OCI-LY3 (cell line): Measurements from ENCODE around the gene TBL3.
"Not testable (repeated sequence)": the region's sequence is repeated elsewhere in the genome, so short reads cannot be mapped to it uniquely, and the experiment has no call there.

ENCODE experiments used
- H2AFZ ChIP-seq: fragments of 200-600, 300-600 bp; shearing (Covaris generic); 2 replicates; pipeline ENCODE4 v1.6.0; 2014; ENCODE audit warnings: antibody characterized with exemption, low read depth, low read length
- H3K27ac ChIP-seq: fragments of 200-600, 300-600 bp; sonication (generic); 2 replicates; pipeline ENCODE4 v1.5.1; 2014; ENCODE audit warnings: mild to moderate bottlenecking, low read length, moderate library complexity, mixed read lengths
- H3K27me3 ChIP-seq: fragments of 200-600, 300-600 bp; sonication (generic); 2 replicates; pipeline ENCODE4 v1.6.1; 2014; ENCODE audit warnings: low read depth, low read length, mixed read lengths
- H3K36me3 ChIP-seq: fragments of 200-600, 300-600 bp; sonication (generic); replicated peaks from 2 replicates; pipeline ENCODE3; 2014; ENCODE audit warnings: low read depth, low read length, mixed read lengths
- H3K4me1 ChIP-seq: fragments of 300-600, 200-600 bp; sonication (generic); 2 replicates; pipeline ENCODE4 v1.6.1; 2014; ENCODE audit warnings: low read length, mixed read lengths
- H3K4me2 ChIP-seq: fragments of 200-600, 300-600 bp; sonication (generic); 2 replicates; pipeline ENCODE4 v1.6.1; 2014; ENCODE audit warnings: low read length, mixed read lengths
- H3K4me3 ChIP-seq: fragments of 300-600, 200-600 bp; sonication (generic); 2 replicates; pipeline ENCODE4 v1.5.1; 2014; ENCODE audit warnings: antibody characterized with exemption, mild to moderate bottlenecking, low read length, moderate library complexity
- H3K79me2 ChIP-seq: fragments of 300-600, 200-600 bp; shearing (Covaris generic); 2 replicates; pipeline ENCODE4 v1.6.1; 2014; ENCODE audit warnings: mild to moderate bottlenecking, low read length, mixed read lengths
- H3K9ac ChIP-seq: fragments of 300-600, 200-600 bp; shearing (Covaris generic); 2 replicates; pipeline ENCODE4 v1.6.0; 2014; ENCODE audit warnings: mild to moderate bottlenecking, low read length, moderate library complexity
- H3K9me3 ChIP-seq: fragments of 200-600, 300-600 bp; shearing (Covaris generic); 2 replicates; pipeline ENCODE4 v1.6.1; 2014; ENCODE audit warnings: low read length, mixed read lengths; ENCODE audit not compliant: insufficient read depth
- H4K20me1 ChIP-seq: fragments of 200-600, 300-600 bp; sonication (generic); 2 replicates; pipeline ENCODE4 v1.6.1; 2016; ENCODE audit warnings: low read length, mixed read lengths; ENCODE audit not compliant: insufficient read depth
- EZH2phosphoT487 ChIP-seq: fragments of 200-600 bp; shearing (Covaris generic); IDR thresholded peaks from 2 replicates; pipeline ENCODE4 v1.6.1; 2018; ENCODE audit warnings: antibody characterized with exemption, mixed run types, low read depth
- TF ChIP-seq, protein P1 (sequence below): fragments of 200-600, 300-600 bp; sonication (generic); IDR thresholded peaks from 2 replicates; pipeline ENCODE4 v1.5.1; 2014; ENCODE audit warnings: antibody characterized with exemption, low read length, low read depth

TBL3 gene

GRCh38 chr16:1950047-1950446 is 21.8 kb upstream of the TBL3 start:
- Histone ChIP-seq H3K4me3 (no peak overlapping the region), H3K27ac (no peak overlapping the region), H3K9ac (no peak overlapping the region), H3K36me3 (no peaks in the 10 kb centered on the region), H3K4me2 (no peak overlapping the region), H4K20me1 (no peaks in the 10 kb centered on the region), H3K79me2 (no peaks in the 10 kb centered on the region), H2AFZ (no peak overlapping the region), H3K27me3 (no peaks in the 10 kb centered on the region), H3K4me1 (no peaks in the 10 kb centered on the region), H3K9me3 (no peaks in the 10 kb centered on the region)
- no peak for TF ChIP-seq EZH2phosphoT487
- TF ChIP-seq, protein P1, sequence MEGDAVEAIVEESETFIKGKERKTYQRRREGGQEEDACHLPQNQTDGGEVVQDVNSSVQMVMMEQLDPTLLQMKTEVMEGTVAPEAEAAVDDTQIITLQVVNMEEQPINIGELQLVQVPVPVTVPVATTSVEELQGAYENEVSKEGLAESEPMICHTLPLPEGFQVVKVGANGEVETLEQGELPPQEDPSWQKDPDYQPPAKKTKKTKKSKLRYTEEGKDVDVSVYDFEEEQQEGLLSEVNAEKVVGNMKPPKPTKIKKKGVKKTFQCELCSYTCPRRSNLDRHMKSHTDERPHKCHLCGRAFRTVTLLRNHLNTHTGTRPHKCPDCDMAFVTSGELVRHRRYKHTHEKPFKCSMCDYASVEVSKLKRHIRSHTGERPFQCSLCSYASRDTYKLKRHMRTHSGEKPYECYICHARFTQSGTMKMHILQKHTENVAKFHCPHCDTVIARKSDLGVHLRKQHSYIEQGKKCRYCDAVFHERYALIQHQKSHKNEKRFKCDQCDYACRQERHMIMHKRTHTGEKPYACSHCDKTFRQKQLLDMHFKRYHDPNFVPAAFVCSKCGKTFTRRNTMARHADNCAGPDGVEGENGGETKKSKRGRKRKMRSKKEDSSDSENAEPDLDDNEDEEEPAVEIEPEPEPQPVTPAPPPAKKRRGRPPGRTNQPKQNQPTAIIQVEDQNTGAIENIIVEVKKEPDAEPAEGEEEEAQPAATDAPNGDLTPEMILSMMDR, result no peak

DNA sequence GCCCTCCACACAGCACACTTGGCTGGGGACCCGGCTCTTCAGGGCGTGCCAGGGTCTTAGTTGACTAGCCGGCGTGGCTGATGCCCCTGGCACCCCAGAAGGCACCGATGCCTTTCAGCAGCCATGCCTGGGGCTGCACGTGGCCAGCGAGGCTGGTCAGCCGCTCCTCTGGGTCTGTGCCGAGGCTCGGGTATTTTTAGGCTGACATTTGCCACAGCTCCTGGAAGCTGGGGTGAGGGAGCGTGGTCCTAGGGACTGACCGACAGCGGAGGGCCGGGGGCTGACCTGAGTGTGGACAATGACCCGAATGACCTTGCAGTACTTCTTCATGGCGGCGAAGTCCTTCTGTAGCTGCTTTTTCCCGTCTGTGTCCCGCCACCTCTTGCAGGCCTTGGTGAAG is 21.3 kb upstream of the TBL3 start:
- H3K4me2 ChIP-seq, result no peak overlapping the region
- no peaks in the 10 kb centered on the region for H3K79me2 ChIP-seq
- H3K9ac ChIP-seq, result no peak overlapping the region
- H3K36me3 ChIP-seq, result no peaks in the 10 kb centered on the region
- H4K20me1 ChIP-seq, result no peaks in the 10 kb centered on the region
- H3K4me3 ChIP-seq, result no peak overlapping the region
- no peaks in the 10 kb centered on the region for H3K27me3 ChIP-seq
- H3K27ac ChIP-seq, result no peak overlapping the region
- H3K4me1 ChIP-seq, result no peaks in the 10 kb centered on the region
- no peaks in the 10 kb centered on the region for H3K9me3 ChIP-seq
- no peak for TF ChIP-seq EZH2phosphoT487
- TF ChIP-seq, protein P1, result no peak
- H2AFZ ChIP-seq, result no peak overlapping the region

- no peak overlapping the region for H2AFZ ChIP-seq
- H4K20me1 ChIP-seq, result no peaks in the 10 kb centered on the region
- no peaks in the 10 kb centered on the region; the same call in 1 of the 2 replicates for H3K4me1 ChIP-seq
- H3K9ac ChIP-seq, result no peak overlapping the region
- H3K9me3 ChIP-seq, result no peaks in the 10 kb centered on the region
- no peaks in the 10 kb centered on the region for H3K27me3 ChIP-seq
- H3K36me3 ChIP-seq, result no peaks in the 10 kb centered on the region
- no peak for TF ChIP-seq EZH2phosphoT487
- TF ChIP-seq, protein P1, result no peak
- no peaks in the 10 kb centered on the region for H3K79me2 ChIP-seq
- no peak overlapping the region for H3K4me2 ChIP-seq
- H3K27ac ChIP-seq, result no peak overlapping the region
- no peak overlapping the region for H3K4me3 ChIP-seq
These were observed 18.1 kb upstream of the TBL3 start for GRCh38 chr16:1953734-1954133.

DNA sequence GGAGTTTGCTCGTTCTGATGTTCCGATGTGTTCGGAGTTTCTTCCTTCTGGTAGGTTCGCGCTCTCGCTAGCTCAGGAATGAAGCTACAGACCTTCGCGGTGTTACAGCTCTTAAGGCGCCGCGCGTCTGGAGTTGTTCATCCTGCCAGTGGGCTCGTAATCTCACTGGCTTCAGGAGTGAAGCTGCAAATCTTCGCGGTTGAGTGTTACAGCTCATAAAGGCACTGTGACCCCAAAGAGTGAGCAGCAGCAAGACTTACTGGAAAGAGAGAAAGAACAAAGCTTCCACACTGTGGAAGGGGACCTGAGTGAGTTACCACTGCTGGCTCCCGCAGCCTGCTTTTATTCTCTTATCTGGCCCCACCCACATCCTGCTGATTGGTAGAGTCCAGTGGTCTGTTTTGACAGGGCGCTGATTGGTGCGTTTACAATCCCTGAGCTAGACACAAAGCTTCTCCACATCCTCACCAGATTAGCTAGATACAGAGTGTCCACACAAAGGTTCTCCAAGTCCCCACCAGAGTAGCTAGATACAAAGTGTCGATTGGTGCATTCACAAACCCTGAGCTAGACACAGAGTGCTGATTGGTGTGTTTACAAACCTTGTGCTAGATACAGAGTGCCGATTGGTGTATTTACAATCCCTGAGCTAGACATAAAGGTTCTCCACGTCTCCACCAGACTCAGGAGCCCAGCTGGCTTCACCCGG is 14.3 kb upstream of the TBL3 start:
- not testable (repeated sequence) for H3K4me3 ChIP-seq, H3K4me2 ChIP-seq, H3K27me3 ChIP-seq, H2AFZ ChIP-seq, H3K9me3 ChIP-seq, H3K27ac ChIP-seq, H3K36me3 ChIP-seq, H3K9ac ChIP-seq
- H4K20me1 ChIP-seq, result peaks cover 16% of the 10 kb centered on the region
- peaks cover 27% of the 10 kb centered on the region for H3K4me1 ChIP-seq
- peaks cover 30% of the 10 kb centered on the region for H3K79me2 ChIP-seq

DNA sequence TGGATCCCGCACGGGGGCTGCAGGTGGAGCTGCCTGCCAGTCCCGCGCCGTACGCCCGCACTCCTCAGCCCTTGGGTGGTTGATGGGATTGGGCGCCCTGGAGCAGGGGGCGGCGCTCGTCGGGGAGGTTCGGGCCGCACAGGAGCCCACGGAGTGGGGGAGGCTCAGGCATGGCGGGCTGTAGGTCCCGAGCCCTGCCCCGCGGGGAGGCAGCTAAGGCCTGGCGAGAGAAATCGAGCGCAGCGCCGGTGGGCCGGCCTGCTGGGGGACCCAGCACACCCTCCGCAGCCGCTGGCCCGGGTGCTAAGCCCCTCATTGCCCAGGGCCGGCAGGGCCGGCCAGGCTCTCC is 13.7 kb upstream of the TBL3 start:
- H3K36me3 ChIP-seq, result peaks cover 13% of the 10 kb centered on the region

More for the DNA sequence above, 13.7 kb upstream of the TBL3 start:
- H3K4me3 ChIP-seq, H2AFZ ChIP-seq, H3K9me3 ChIP-seq, H3K27me3 ChIP-seq, H3K4me2 ChIP-seq, H3K27ac ChIP-seq, H3K9ac ChIP-seq: not testable (repeated sequence)
- H4K20me1 ChIP-seq, result peaks cover 22% of the 10 kb centered on the region
- H3K4me1 ChIP-seq, result peaks cover 32% of the 10 kb centered on the region
- peaks cover 35% of the 10 kb centered on the region for H3K79me2 ChIP-seq
